Mesodermal cell (in vitro differentiated cells): Measurements from ENCODE around the gene BTD.

ENCODE experiments used
- H3K27ac ChIP-seq: 2 replicates; pipeline ENCODE4 v1.7.0; 2013; ENCODE audit warnings: mild to moderate bottlenecking, low read depth, low read length, moderate library complexity; ENCODE audit not compliant: severe bottlenecking
- H3K36me3 ChIP-seq: 2 replicates; pipeline ENCODE4 v1.7.1; 2013; ENCODE audit warnings: mild to moderate bottlenecking, low read length, moderate library complexity; ENCODE audit not compliant: control insufficient read depth, insufficient read depth
- H3K4me1 ChIP-seq: one replicate; pipeline ENCODE4 v1.7.1; 2013; ENCODE audit warnings: mild to moderate bottlenecking, low read length; ENCODE audit not compliant: insufficient read depth, control insufficient read depth, poor library complexity, severe bottlenecking
- H3K4me3 ChIP-seq: 2 replicates; pipeline ENCODE4 v1.7.0; 2013; ENCODE audit warnings: low read length, control low read depth, mild to moderate bottlenecking; ENCODE audit not compliant: insufficient read depth, poor library complexity, severe bottlenecking; ENCODE audit errors: extremely low read depth
- H3K9me3 ChIP-seq: 2 replicates; pipeline ENCODE4 v1.7.1; 2013; ENCODE audit warnings: mild to moderate bottlenecking, low read length, moderate library complexity; ENCODE audit not compliant: control insufficient read depth
- WGBS, 2 experiments: methylation state at CpG; one replicate each; pipeline ENCODE4 v1.1.5; 2013; ENCODE audit warnings: missing lambda C conversion rate in 2 of 2; ENCODE audit not compliant: insufficient coverage in 2 of 2; 5-methylcytosine and 5-hydroxymethylcytosine counted together

Gene BTD

GRCh38 chr3:15578289-15578867 is 23.2 kb upstream of the BTD start:
- no peak overlapping the region for H3K27ac ChIP-seq
- H3K4me3 ChIP-seq, result no peak overlapping the region
- H3K4me1 ChIP-seq, result no peaks in the 10 kb centered on the region
- no peaks in the 10 kb centered on the region for H3K9me3 ChIP-seq
- WGBS, 2 experiments, result 94 to 100% methylated on average over 3 of the region's 3 CpGs
- peaks cover 31% of the 10 kb centered on the region for H3K36me3 ChIP-seq

GRCh38 chr3:15579051-15579450 is 22.5 kb upstream of the BTD start:
- no peak overlapping the region for H3K27ac ChIP-seq
- WGBS, 2 experiments, result 92 to 100% methylated on average over 1 to 2 of the region's 2 CpGs
- H3K4me1 ChIP-seq, result no peaks in the 10 kb centered on the region
- peaks cover 26% of the 10 kb centered on the region for H3K36me3 ChIP-seq
- no peaks in the 10 kb centered on the region for H3K9me3 ChIP-seq
- no peak overlapping the region for H3K4me3 ChIP-seq

GRCh38 chr3:15581471-15582394 is 19.8 kb upstream of the BTD start:
- Histone ChIP-seq H3K4me1 (no peaks in the 10 kb centered on the region), H3K9me3 (no peaks in the 10 kb centered on the region), H3K27ac (no peak overlapping the region), H3K36me3 (peaks cover 35% of the 10 kb centered on the region), H3K4me3 (no peak overlapping the region)
- WGBS, 2 experiments, result 94 to 100% methylated on average over 2 of the region's 3 CpGs

- no peak overlapping the region for H3K27ac ChIP-seq
- H3K9me3 ChIP-seq, result no peaks in the 10 kb centered on the region
- peaks cover 49% of the 10 kb centered on the region for H3K36me3 ChIP-seq
- no peak overlapping the region for H3K4me3 ChIP-seq
- no peaks in the 10 kb centered on the region for H3K4me1 ChIP-seq
- 93% methylated on average over 2 of the region's 6 CpGs; no CpG with 5 or more reads in 1 of the 2 experiments for WGBS, 2 experiments
Measured at GRCh38 chr3:15585111-15585845, 16.3 kb upstream of the BTD start.

GRCh38 chr3:15591242-15591641 is 10.3 kb upstream of the BTD start:
- WGBS, 2 experiments, result 100% methylated on average over 1 of the region's 3 CpGs

GRCh38 chr3:15591928-15592327 is 9.6 kb upstream of the BTD start:
- peaks cover 51% of the 10 kb centered on the region for H3K36me3 ChIP-seq
- WGBS, 2 experiments, result 100% methylated on average over 4 of the region's 21 CpGs; no CpG with 5 or more reads in 1 of the 2 experiments

More at GRCh38 chr3:15591242-15591641, 10.3 kb upstream of the BTD start:
- no peak overlapping the region for H3K27ac ChIP-seq
- H3K4me1 ChIP-seq, result no peaks in the 10 kb centered on the region
- H3K9me3 ChIP-seq, result no peaks in the 10 kb centered on the region
- H3K36me3 ChIP-seq, result peaks cover 51% of the 10 kb centered on the region
- H3K4me3 ChIP-seq, result no peak overlapping the region

GRCh38 chr3:15592968-15593367 is 8.6 kb upstream of the BTD start:
- peaks cover 59% of the 10 kb centered on the region for H3K36me3 ChIP-seq
- H3K4me3 ChIP-seq, result no peak overlapping the region
- H3K27ac ChIP-seq, result no peak overlapping the region
- WGBS, 2 experiments, result no CpG with 5 or more reads among the region's 8 CpGs
- H3K9me3 ChIP-seq, result no peaks in the 10 kb centered on the region
- H3K4me1 ChIP-seq, result no peaks in the 10 kb centered on the region

More at GRCh38 chr3:15591928-15592327, 9.6 kb upstream of the BTD start:
- H3K9me3 ChIP-seq, result no peaks in the 10 kb centered on the region
- no peaks in the 10 kb centered on the region for H3K4me1 ChIP-seq
- H3K27ac ChIP-seq, result no peak overlapping the region
- no peak overlapping the region for H3K4me3 ChIP-seq

- no peak overlapping the region for H3K4me3 ChIP-seq
- H3K27ac ChIP-seq, result no peak overlapping the region
- WGBS, 2 experiments, result no CpG with 5 or more reads among the region's 2 CpGs
- peaks cover 5% of the 10 kb centered on the region for H3K4me1 ChIP-seq
- H3K9me3 ChIP-seq, result no peaks in the 10 kb centered on the region
- peaks cover 53% of the 10 kb centered on the region for H3K36me3 ChIP-seq
Measured at GRCh38 chr3:15595955-15596354, 5.6 kb upstream of the BTD start.

GRCh38 chr3:15601046-15601398 is 523 bp upstream of the BTD start:
- Histone ChIP-seq H3K4me3 (peak overlapping the region; percentile 91), H3K9me3 (no peaks in the 10 kb centered on the region), H3K4me1 (peaks cover 5% of the 10 kb centered on the region), H3K27ac (peak overlapping the region; percentile 90), H3K36me3 (peaks cover 33% of the 10 kb centered on the region)
- WGBS, 2 experiments, result 0 to 2% methylated on average over 10 to 19 of the region's 19 CpGs

GRCh38 chr3:15602146-15602536 is 596 bp downstream of the BTD start:
- peaks cover 30% of the 10 kb centered on the region for H3K36me3 ChIP-seq
- no peaks in the 10 kb centered on the region for H3K9me3 ChIP-seq
- peaks cover 5% of the 10 kb centered on the region for H3K4me1 ChIP-seq
- WGBS, 2 experiments, result 2 to 18% methylated on average over 5 to 6 of the region's 9 CpGs
- peak overlapping the region; percentile 90 for H3K27ac ChIP-seq
- peak overlapping the region; percentile 91 for H3K4me3 ChIP-seq
